GM21390 (cell line): Measurements from ENCODE around the gene GRB7.
A peak's percentile ranks its signal among the peaks of the same experiment; 100 is the strongest.
"Not testable (repeated sequence)": the region's sequence is repeated elsewhere in the genome, so short reads cannot be mapped to it uniquely, and the experiment has no call there.

ENCODE experiments used
- ATAC-seq: cut with Tn5 transposase; IDR thresholded peaks from one replicate; pipeline ENCODE4 v1.9.1; 2021; ENCODE audit not compliant: unreplicated experiment

Gene GRB7

DNA sequence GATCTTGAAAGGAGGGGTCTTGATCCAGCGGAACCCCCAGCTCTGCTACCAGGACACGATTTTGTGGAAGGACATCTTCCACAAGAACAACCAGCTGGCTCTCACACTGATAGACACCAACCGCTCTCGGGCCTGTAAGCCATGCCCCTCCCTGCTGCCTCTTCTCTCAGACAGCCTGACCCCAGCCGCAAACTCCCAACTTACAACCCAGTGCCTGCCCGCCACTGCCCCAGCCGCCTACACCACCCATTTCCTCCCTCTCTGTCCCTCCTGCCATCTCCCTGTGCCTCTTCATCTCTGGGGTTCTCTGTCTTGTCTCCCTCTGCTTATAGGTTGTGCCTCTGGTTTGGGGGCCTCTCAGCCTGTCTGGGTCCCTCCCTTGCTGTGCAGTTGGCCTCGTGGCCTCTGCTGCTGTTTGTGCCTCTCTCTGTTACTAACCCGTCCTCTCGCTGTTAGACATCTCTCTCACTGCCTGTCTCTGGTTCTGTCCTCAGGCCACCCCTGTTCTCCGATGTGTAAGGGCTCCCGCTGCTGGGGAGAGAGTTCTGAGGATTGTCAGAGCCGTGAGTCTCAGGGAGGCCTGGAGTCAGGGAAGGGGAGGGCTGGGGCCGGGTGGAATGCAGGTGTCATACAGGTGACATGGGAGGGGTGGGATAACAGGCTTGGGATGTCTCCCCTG lies 28.3 kb upstream of the GRB7 start:
- ATAC-seq = no peak

DNA sequence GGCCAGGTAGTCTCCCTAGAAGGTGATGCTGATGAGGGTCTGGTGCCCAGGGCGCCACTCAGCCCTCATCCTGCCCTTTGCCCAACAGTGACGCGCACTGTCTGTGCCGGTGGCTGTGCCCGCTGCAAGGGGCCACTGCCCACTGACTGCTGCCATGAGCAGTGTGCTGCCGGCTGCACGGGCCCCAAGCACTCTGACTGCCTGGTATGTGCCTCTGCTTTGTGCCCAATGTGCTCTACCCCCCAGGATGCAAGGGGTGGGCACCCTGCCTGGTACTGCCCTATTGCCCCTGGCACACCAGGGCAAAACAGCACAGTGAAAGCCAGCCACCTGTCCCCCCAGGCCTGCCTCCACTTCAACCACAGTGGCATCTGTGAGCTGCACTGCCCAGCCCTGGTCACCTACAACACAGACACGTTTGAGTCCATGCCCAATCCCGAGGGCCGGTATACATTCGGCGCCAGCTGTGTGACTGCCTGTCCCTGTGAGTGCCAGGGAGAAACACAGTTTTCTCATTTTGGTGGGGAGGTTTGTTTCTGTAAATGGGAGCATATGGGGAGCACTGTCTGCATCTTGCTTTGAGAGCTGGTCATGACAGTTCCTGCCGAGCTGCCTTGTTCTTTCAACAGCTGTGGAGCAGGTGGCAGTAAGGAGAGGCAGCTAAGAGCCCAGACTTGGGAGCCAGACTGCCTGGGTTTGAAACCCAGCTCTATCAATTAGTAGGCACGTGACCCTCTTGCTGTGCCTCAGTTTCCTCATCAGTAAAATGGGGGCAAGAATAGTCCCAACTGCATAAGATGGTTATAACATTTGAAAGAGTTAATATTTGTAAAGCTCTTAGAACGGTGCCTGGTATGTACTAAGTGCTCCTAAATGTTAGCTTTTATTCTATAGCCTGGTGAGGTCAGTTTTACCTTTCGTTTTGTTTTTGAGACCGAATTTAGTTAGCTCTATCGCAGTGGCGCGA lies 27.5 kb upstream of the GRB7 start:
- ATAC-seq = no peak

DNA sequence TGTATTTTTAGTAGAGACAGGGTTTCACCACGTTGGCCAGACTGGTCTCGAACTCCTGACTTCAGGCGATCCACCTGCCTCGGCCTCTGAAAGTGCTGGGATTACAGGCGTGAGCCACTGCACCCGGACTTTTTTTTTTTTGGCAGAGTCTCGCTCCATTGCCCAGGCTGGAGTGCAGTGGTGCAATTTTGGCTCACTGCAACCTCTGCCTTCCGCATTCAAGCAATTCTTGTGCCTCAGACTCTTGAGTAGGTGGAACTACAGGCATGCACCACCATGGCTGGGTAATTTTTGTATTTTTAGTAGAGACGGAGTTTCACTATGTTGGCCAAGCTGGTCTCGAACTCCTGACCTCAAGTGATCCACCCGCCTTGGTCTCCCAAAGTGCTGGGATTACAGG lies 26.7 kb upstream of the GRB7 start:
- ATAC-seq = not testable (repeated sequence)

DNA sequence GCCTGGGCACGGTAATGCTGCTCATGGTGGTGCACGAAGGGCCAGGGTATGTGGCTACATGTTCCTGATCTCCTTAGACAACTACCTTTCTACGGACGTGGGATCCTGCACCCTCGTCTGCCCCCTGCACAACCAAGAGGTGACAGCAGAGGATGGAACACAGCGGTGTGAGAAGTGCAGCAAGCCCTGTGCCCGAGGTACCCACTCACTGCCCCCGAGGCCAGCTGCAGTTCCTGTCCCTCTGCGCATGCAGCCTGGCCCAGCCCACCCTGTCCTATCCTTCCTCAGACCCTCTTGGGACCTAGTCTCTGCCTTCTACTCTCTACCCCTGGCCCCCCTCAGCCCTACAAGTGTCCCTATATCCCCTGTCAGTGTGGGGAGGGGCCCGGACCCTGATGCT lies 25.9 kb upstream of the GRB7 start:
- ATAC-seq = no peak

DNA sequence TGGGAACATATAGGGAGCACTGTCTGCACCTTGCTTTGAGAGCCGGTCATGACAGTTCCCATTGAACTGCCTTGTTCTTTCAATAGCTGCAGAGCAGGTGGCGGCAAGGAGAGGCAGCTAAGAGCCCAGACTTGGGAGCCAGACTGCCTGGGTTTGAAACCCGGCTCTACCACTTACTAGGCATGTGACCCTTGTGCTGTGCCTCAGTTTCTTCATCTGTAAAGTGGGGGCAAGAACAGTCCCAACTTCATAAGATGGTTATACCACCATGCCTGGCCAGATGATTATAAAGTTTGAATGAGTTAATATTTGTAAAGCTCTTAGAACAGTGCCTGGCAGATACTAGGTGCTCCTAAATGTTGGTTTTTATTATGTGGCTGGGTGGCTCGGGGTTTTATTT lies 23.5 kb upstream of the GRB7 start:
- ATAC-seq = no peak

DNA sequence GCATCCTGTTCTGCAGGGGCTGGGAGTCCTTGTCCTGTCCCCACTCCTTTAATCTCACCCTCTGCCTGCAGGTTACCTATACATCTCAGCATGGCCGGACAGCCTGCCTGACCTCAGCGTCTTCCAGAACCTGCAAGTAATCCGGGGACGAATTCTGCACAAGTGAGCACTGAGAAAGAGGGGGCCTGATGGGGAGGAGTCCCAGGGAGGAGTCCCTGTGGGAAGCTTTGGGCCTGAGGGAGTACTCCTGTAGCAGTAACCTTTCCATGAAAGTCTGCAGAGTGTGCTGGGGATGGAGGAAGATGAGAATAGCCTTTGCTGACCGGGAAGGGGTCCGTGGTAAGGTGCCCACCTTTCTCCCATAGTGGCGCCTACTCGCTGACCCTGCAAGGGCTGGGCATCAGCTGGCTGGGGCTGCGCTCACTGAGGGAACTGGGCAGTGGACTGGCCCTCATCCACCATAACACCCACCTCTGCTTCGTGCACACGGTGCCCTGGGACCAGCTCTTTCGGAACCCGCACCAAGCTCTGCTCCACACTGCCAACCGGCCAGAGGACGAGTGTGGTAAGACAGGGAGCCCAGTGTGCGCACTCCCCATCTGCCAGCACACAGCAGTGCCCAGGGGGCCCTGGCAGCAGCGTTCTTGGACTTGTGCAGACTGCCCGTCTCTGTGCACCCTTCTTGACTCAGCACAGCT lies 22.2 kb upstream of the GRB7 start:
- ATAC-seq = no peak

DNA sequence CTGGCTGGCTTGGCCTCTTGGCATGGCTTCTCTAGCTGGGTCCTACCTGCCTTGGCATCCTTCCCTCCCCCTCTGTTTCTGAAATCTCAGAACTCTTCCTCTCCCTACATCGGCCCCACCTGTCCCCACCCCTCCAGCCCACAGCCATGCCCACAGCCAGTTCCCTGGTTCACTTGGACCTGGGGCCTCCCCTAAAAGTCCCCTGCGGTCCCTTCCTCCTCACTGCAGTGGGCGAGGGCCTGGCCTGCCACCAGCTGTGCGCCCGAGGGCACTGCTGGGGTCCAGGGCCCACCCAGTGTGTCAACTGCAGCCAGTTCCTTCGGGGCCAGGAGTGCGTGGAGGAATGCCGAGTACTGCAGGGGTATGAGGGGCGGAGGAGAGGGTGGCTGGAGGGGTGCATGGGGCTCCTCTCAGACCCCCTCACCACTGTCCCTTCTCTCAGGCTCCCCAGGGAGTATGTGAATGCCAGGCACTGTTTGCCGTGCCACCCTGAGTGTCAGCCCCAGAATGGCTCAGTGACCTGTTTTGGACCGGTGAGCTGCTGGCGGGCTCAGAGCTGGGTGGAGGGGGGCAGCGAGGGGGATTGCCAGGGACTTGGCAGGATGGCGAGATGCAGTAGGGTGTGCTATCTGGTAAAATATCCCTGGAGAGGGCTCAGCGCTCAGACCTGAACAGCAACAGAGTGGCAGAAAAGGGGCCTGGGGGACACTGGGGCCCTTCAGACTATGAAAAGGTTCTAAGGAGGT lies 21.5 kb upstream of the GRB7 start:
- ATAC-seq = no peak

DNA sequence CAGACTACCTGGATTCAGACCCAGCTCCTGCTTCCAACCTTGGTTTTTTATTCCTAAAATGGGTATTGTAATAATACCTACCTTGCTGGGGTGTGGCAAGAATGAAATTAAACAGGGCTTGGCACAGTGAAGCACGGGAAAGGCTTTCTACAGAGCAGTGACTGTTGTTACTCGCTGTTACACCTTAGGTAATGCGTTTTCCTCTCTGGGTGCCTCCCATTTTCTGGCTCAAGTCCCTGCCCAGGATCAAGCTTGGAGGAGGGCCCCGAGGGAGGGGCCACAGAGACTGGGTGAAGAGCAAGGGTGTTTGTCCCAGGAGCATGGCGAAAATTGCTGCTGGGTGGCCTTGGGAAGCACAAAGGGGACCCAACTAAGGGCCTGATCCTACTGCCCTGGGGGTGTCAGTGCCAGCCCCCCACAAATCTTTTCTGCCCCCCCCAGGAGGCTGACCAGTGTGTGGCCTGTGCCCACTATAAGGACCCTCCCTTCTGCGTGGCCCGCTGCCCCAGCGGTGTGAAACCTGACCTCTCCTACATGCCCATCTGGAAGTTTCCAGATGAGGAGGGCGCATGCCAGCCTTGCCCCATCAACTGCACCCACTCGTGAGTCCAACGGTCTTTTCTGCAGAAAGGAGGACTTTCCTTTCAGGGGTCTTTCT lies 20.7 kb upstream of the GRB7 start:
- no peak for ATAC-seq

DNA sequence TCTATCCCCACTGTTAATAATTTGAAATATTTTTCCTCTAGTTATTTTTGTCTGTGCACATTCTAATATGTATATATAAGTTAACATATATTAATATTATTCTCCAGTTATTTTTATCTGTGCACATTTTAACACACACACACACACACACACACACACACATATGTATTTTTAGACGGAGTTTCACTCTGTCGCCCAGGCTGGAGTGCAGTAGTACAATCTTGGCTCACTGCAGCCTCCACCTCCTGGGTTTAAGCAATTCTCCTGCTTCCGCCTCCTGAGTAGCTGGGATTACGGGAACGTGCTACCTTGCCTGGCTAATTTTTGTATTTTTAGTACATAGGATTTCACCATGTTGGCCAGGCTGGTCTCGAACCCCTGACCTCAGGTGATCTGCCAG lies 20.1 kb upstream of the GRB7 start:
- ATAC-seq = no peak

DNA sequence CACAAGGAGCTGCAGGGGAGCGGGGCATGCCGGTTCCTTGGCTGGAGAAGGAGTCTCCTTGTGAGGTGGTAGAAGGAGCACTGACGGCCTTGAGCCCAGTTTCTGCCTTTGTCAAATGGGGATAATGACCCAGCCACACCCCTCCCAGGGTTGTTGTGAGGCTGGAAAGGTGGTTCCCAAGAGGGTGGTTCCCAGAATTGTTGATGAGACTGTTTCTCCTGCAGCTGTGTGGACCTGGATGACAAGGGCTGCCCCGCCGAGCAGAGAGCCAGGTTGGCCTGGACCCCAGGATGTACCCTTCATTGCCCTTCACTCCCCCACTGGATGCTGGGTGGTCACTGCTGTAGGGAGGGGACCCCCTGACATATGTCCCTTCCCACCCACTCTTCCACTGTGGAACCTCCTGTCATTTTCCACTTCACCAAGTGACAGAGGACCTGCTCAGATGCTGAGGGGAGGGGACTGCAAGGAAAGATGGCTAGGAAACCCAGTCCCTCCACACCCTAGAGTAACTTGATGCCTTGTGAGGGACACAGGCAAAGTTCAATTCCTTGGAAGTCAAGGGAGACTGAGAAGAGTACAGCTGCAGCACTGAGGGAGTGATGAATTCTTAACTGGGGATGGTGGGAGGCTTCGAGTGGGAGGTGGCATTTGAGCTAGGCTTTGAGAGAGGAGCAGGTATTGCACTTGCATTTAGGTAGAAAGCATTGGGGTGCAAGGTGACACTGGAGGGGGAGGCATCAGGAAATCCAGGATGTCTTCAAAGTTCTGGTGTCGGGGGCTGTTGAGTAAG lies 18.0 kb upstream of the GRB7 start:
- no peak for ATAC-seq

DNA sequence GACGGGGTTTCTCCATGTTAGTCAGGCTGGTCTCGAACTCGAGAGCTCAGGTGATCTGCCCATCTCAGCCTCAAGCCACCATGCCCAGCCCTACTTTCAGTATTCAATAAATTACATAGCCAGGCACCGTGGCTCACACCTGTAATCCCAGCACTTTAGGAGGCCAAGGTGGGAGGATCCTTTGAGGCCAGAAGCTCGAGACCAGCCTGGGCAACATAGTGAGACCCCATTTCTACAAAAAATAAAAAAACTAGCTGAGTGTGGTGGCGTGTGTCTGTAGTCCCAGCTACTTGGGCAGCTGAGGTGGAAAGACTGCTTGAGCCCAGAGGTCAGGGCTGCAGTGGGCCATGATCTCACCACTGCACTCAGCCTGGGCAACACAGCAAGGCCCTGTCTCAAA lies 15.6 kb upstream of the GRB7 start:
- no peak for ATAC-seq

DNA sequence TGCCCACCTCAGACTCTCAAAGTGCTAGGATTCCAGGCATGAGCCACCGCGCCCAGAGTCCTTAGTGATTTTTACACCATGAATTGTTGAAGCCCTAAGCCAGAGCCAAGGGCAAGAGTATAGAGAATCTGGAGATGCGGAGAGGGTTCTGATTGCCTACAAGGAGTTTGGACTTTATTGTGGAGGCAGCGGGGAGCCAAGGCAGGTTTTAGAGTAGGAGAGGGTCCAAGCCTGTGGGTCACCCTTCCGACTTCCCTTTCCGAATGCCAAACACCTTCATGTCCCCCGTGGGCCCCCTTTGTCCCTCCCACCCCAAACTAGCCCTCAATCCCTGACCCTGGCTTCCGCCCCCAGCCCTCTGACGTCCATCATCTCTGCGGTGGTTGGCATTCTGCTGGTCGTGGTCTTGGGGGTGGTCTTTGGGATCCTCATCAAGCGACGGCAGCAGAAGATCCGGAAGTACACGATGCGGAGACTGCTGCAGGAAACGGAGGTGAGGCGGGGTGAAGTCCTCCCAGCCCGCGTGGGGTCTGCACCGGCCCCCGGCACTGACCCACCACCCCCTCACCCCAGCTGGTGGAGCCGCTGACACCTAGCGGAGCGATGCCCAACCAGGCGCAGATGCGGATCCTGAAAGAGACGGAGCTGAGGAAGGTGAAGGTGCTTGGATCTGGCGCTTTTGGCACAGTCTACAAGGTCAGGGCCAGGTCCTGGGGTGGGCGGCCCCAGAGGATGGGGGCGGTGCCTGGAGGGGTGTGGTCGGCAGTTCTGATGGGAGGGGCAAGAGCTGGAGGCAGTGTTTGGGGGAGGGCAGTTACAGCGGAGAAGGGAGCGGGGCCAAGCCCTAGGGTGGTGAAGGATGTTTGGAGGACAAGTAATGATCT lies 14.5 kb upstream of the GRB7 start:
- no peak for ATAC-seq

DNA sequence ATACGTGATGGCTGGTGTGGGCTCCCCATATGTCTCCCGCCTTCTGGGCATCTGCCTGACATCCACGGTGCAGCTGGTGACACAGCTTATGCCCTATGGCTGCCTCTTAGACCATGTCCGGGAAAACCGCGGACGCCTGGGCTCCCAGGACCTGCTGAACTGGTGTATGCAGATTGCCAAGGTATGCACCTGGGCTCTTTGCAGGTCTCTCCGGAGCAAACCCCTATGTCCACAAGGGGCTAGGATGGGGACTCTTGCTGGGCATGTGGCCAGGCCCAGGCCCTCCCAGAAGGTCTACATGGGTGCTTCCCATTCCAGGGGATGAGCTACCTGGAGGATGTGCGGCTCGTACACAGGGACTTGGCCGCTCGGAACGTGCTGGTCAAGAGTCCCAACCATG lies 13.0 kb upstream of the GRB7 start:
- no peak for ATAC-seq

DNA sequence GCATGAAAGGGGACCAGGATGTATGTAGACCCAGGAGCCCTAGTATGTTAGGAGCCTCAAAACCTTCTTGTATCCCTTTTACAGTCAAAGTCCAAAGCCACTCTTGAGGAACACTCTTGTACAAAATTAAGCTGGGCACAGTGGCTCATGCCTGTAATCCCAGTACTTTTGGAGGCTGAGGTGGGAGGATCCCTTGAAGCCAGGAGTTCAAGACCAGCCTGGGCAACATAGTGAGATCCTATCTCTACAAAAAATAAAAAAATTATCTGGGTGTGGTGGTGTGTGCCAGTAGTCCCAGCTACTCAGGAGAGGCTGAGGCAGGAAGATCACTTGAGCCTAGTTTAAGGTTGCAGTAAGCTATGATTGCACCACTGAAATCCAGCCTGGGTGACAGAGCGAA lies 11.8 kb upstream of the GRB7 start:
- ATAC-seq = not testable (repeated sequence)

DNA sequence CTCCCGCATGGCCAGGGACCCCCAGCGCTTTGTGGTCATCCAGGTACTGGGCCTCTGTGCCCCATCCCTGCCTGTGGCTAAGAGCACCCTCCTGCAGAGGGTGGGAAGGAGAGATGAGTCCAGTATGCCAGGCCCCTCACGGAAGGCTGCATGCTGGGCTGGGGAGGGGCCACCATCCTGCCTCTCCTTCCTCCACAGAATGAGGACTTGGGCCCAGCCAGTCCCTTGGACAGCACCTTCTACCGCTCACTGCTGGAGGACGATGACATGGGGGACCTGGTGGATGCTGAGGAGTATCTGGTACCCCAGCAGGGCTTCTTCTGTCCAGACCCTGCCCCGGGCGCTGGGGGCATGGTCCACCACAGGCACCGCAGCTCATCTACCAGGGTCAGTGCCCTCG lies 11.1 kb upstream of the GRB7 start:
- ATAC-seq = no peak

DNA sequence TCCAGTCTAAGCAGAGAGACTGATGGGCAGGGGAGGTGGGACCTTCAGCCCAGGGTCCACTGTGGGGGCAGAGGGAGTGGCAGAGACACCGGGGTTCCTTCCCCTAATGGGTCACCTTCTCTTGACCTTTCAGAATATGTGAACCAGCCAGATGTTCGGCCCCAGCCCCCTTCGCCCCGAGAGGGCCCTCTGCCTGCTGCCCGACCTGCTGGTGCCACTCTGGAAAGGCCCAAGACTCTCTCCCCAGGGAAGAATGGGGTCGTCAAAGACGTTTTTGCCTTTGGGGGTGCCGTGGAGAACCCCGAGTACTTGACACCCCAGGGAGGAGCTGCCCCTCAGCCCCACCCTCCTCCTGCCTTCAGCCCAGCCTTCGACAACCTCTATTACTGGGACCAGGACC lies 10.2 kb upstream of the GRB7 start:
- ATAC-seq = no peak

DNA sequence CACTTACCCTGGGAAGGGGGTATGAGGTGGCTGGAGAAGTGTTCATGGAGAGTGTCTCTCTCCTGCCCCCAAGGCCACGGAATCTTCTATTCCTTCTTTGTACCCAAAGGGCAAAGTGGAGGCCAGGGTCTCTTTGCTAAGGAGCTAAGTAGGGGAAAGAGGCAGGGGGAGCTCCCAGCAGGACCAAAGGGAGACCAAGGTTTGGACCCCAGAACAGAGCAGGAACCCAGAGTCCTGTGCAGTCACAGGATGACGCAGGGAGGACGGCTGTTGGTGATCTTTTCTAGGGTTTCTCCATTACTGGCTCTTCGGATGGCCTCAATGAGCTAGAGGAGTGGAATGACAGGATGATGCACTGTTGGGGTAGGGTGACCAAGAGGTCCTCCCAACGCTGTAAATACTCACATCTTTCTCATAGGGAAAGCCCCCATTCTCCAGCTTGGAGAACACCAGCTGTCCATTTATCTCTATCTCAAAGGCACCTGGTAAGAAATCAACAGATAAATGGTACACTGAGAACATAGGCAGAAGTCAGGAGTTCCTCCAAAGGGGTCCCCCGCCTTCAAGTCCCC lies 8.4 kb upstream of the GRB7 start:
- ATAC-seq = no peak

DNA sequence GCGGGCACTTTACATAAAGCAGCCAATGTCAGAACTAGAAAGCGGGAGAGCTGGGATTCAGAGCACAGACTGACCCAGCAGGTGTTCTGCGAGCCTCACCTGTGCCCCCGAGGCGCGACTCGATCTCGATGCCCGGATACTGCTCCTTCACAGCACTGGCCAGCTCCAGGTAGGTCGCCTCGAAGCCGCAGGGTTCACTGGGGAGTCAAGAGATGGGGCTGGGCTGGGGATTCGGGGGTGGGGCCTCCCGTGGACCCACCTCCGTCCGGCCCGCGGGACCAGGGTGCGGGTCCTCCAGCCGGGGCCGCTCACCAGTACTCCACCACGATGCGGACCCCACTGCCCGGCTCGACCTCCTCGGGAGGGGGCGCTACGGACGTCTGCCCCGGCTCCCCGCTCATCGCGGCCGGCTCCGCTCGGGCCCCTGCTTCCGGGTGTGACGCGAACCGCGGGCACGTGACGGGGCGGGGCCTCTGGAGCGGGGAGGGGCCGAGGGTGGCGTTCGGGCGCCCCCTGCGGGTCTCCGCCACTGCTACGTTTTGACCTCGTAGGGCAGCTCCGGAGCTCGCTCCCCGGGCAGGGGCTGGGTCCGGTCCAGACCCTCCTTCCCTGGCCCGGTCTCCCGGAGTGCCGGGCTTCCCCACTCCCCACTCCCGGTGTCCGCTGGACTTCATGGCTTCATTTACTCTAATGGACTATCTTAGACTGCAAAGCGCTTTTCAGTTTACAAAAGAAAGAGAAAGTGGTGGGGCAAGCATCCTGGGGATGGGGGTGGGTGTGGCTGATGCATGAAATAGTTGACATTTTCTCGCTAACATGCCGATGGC lies 7.4 kb upstream of the GRB7 start, which contains the start of gene MIEN1:
MIEN1 (minus strand) TSS at position 438 of the 827 bp plus-strand sequence; CDS start at position 401, 37 bp downstream.
- peak; percentile 83 for ATAC-seq
